NB4 (cell line): ENCODE data around the gene WNK1.
"Not testable (repeated sequence)": the region's sequence is repeated elsewhere in the genome, so short reads cannot be mapped to it uniquely, and the experiment has no call there.

Source experiments
- DNase-seq: peaks from one replicate; pipeline ENCODE4 v3.0.0; 2010; ENCODE audit warnings: low read depth
- H3K4me3 ChIP-seq: one replicate; pipeline ENCODE4 v1.5.1; 2011; ENCODE audit warnings: mild to moderate bottlenecking, low read depth, low read length, moderate library complexity
- CTCF ChIP-seq: IDR thresholded peaks from one replicate; pipeline ENCODE4 v1.5.1; 2012; ENCODE audit warnings: low read depth, low read length
- MYC ChIP-seq: IDR thresholded peaks from 2 replicates; pipeline ENCODE4 v1.6.1; 2011; ENCODE audit warnings: low read depth, low read length
- POLR2A ChIP-seq: IDR thresholded peaks from 2 replicates; pipeline ENCODE4 v1.6.1; 2011; ENCODE audit warnings: mild to moderate bottlenecking; ENCODE audit not compliant: insufficient read length; ENCODE audit errors: extremely low read depth
- TF ChIP-seq, protein P1 (sequence below): IDR thresholded peaks from 2 replicates; pipeline ENCODE4 v1.6.1; 2011; ENCODE audit warnings: low read depth, low read length

WNK1 gene

GRCh38 chr12:780750-781379, 28.5 kb downstream of the WNK1 start:
- no peak overlapping the region for H3K4me3 ChIP-seq
- TF ChIP-seq POLR2A (no peak), CTCF (no peak), MYC (no peak)
- TF ChIP-seq, protein P1, sequence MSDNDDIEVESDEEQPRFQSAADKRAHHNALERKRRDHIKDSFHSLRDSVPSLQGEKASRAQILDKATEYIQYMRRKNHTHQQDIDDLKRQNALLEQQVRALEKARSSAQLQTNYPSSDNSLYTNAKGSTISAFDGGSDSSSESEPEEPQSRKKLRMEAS: no peak
- no peak for DNase-seq

- no peak for DNase-seq
- TF ChIP-seq, protein P1: no peak
- TF ChIP-seq MYC (no peak), CTCF (no peak), POLR2A (no peak)
- H3K4me3 ChIP-seq: no peak overlapping the region
Observed at GRCh38 chr12:785706-786105, 33.3 kb downstream of the WNK1 start.

- DNase-seq: no peak
- H3K4me3 ChIP-seq: no peak overlapping the region
- no peak for TF ChIP-seq MYC
- TF ChIP-seq POLR2A: no peak
- no peak for TF ChIP-seq CTCF
- TF ChIP-seq, protein P1: no peak
Observed at GRCh38 chr12:788288-788687, 35.9 kb downstream of the WNK1 start.

- not testable (repeated sequence) for H3K4me3 ChIP-seq, DNase-seq
Observed at GRCh38 chr12:788762-789161, 36.4 kb downstream of the WNK1 start.

DNA sequence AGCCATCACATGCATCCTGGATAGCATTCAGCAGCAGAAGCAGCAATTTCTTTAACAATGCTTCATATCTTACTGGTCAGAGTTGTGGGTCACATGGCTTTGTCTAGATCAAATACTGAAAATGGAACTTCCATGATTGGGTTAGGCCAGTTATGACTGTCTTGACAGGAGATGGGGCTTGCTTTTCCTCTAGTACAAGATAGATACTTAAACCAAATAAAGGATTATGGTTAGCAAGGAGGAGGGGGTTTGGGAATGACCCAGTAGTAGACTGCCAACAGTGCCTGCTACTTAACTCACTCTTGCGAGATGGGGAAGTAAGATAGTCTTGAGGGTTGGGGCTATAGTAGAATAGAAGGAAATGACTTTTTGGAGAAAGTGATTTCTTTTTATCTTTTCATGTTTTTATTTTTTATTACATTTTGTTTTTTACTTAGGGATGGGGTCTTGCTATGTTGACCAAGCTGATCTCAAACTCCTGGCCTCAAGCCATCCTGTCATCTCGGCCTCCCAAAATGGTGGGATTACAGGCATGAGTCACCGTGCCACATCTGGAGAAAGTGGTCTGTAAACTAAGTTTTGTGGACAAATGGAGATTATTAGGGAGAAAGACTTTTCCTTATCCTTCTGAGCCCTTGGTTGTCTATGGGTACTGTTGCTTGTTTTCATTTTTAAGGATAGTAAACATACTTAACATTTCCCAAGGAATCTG, 37.6 kb downstream of the WNK1 start:
- TF ChIP-seq, protein P1: 0 out of 2 replicates have a peak, but pooled peaks have one; percentile 17
- no peak for TF ChIP-seq MYC
- DNase-seq: no peak

GRCh38 chr12:790608-791007, 38.2 kb downstream of the WNK1 start:
- TF ChIP-seq MYC (no peak), POLR2A (no peak), CTCF (no peak)
- TF ChIP-seq, protein P1: no peak
- no peak overlapping the region for H3K4me3 ChIP-seq
- DNase-seq: no peak

More for the DNA sequence above, 37.6 kb downstream of the WNK1 start:
- H3K4me3 ChIP-seq: no peak overlapping the region

- DNase-seq: no peak
- H3K4me3 ChIP-seq: no peak overlapping the region
- TF ChIP-seq, protein P1: no peak
- no peak for TF ChIP-seq MYC
- no peak for TF ChIP-seq POLR2A
Observed at GRCh38 chr12:793037-793436, 40.7 kb downstream of the WNK1 start.
